Right lobe of liver (tissue), 6 donors: Measurements from ENCODE around the gene CDK14. TPM values are rescaled to one million over a fixed set of nuclear protein-coding genes. Genes with fewer than 3 reads are reported as not detected.

ENCODE experiments used
- ATAC-seq, 4 donors: fragments of 200-7000 bp; cut with Tn5 transposase; one replicate each; pipeline ENCODE4 v1.9.1; 2020; ENCODE audit warnings: mild to moderate bottlenecking in 4 of 4, moderate library complexity in 4 of 4
- DNase-seq, 3 donors: peaks; one replicate each; pipeline ENCODE4 v3.0.0-alpha.2; 2020
- H3K27ac ChIP-seq, 3 donors: fragments of 200-600 bp; one replicate each; pipeline ENCODE4 v1.8.0; 2022
- H3K27me3 ChIP-seq, 2 donors: fragments of 200-600 bp; one replicate each; pipeline ENCODE4 v1.8.0; 2022
- H3K36me3 ChIP-seq, 4 donors: fragments of 200-600 bp; sonication (generic) in 1 of 4; one replicate each; pipeline versions ENCODE4 v1.5.1 to v1.8.0; 2017 to 2022; ENCODE audit warnings: control low read depth in 1 of 4
- H3K4me1 ChIP-seq, 4 donors: fragments of 200-600 bp; sonication (generic) in 1 of 4; one replicate each; pipeline versions ENCODE4 v1.5.1 to v1.8.0; 2017 to 2022; ENCODE audit warnings: control low read depth in 1 of 4
- H3K4me3 ChIP-seq, 3 donors: fragments of 200-600 bp; one replicate each; pipeline ENCODE4 v1.8.0; 2022
- H3K9me3 ChIP-seq, 4 donors: fragments of 200-600 bp; sonication (generic) in 1 of 4; one replicate each; pipeline versions ENCODE4 v1.5.1 to v1.8.0; 2017 to 2022; ENCODE audit warnings: control low read depth in 1 of 4
- CTCF ChIP-seq, 4 donors: fragments of 200-600 bp in 3 of 4; fragments of 450-650 bp in 1 of 4; IDR thresholded peaks; one replicate each; pipeline versions ENCODE4 v1.5.1 to v1.8.0; 2016 to 2022; ENCODE audit warnings: antibody characterized with exemption in 4 of 4, mild to moderate bottlenecking in 2 of 4
- POLR2A ChIP-seq: fragments of 450-650 bp; IDR thresholded peaks from one replicate; pipeline ENCODE4 v1.6.1; 2017; ENCODE audit warnings: antibody characterized with exemption, mild to moderate bottlenecking
- WGBS: methylation state at CpG from one replicate; pipeline ENCODE4 v1.1.6; 2018; ENCODE audit warnings: low coverage, low lambda C conversion rate; ENCODE audit not compliant: insufficient coverage; ENCODE audit errors: missing lambda C conversion rate; 5-methylcytosine and 5-hydroxymethylcytosine counted together
- intact Hi-C, 2 donors: fragments of 100-400 bp; cut with DNase I; formaldehyde crosslinking; loops; one replicate each; pipeline versions ENCODE4 v1.11.2 to v1.14.1; 2022
- total RNA-seq, 6 experiments: library from RNA; depleted of rRNA in 2 of 6; stranded (reverse); fragments of >200 nt in 2 of 6; fragmentation: NEBNext Ultra II Directional in 3 of 6; extraction: Animal tissue kit (Norgen Biotek cat#: 25700) in 3 of 6; gene quantifications; one replicate each; pipeline versions ENCODE4 v1.1.0 to v1.2.4, GENCODE V29; 2016 to 2023
- donor health status: DM: no; HTN: yes; CAD: no.
- donor health status: DM: no; HTN: no; CAD: no.
- donor health status: DM: no; HTN: no; CAD: no.
- donor health status: DM: no; HTN: yes; CAD: no.
- donor health status: DM: no; HTN: yes; CAD: no.

The CDK14 gene
- total RNA-seq, 6 experiments from 2014 or later: 12.6 to 28.7 (median 17.9) TPM

- ATAC-seq: no peak
- no peak for DNase-seq
- peak overlapping the region; percentile 74 to 81 (median 78) for H3K4me3 ChIP-seq
These were observed 1.6 kb downstream of the CDK14 start for GRCh38 chr7:90597563-90598253.

DNA sequence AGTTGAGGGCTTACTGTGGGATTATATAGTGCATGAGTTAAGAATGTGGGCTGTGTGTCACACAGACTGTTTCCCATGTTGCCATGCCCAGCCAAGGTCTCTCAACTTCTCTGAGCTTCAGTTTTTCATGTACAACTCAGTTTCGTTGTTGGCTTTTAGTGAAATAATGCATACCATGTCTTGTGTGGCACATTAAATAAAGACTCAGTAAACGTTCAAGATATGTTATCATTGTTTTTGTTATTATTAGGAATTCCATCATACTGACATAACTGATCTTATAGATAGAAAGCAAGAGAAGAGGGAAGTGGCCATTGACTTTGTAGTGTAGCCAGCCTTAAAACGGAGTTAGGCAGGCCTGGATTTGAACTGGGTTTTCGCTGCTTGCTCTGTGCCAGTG is 2.9 kb downstream of the CDK14 start:
- peaks cover 0 to 6% (median 2%) of the 10 kb centered on the region in 4 donors for H3K4me1 ChIP-seq
- H3K27me3 ChIP-seq: no peaks in the 10 kb centered on the region
- no peak for DNase-seq
- no peaks in the 10 kb centered on the region for H3K9me3 ChIP-seq
- no peak overlapping the region for H3K27ac ChIP-seq
- 59% methylated on average over 4 of the region's 4 CpGs for WGBS
- intact Hi-C loops: no loop called here
- no peak for ATAC-seq
- TF ChIP-seq CTCF (IDR thresholded peaks at IDR 0.05) (no peak), POLR2A (no peak)
- H3K36me3 ChIP-seq: no peaks in the 10 kb centered on the region
- H3K4me3 ChIP-seq: no peak overlapping the region

More at GRCh38 chr7:90597563-90598253, 1.6 kb downstream of the CDK14 start:
- H3K36me3 ChIP-seq: no peaks in the 10 kb centered on the region
- peaks cover 0 to 7% (median 3%) of the 10 kb centered on the region in 4 donors for H3K4me1 ChIP-seq
- H3K27ac ChIP-seq: peak overlapping the region; percentile 87 to 91 (median 89)
- no peaks in the 10 kb centered on the region for H3K27me3 ChIP-seq
- H3K9me3 ChIP-seq: no peaks in the 10 kb centered on the region
- intact Hi-C loops: no loop called here
- no peak for TF ChIP-seq POLR2A
- TF ChIP-seq CTCF (IDR thresholded peaks at IDR 0.05): no peak
- 16% methylated on average over 10 of the region's 10 CpGs for WGBS

GRCh38 chr7:90599892-90600555 is 3.9 kb downstream of the CDK14 start:
- Histone ChIP-seq H3K9me3 (no peaks in the 10 kb centered on the region), H3K4me3 (no peak overlapping the region), H3K36me3 (no peaks in the 10 kb centered on the region), H3K27ac (peak overlapping the region in 2 of 3 donors; percentile 3 to 13), H3K4me1 (peaks cover 0 to 6% (median 2%) of the 10 kb centered on the region in 4 donors), H3K27me3 (no peaks in the 10 kb centered on the region)
- no peak for DNase-seq
- 36% methylated on average over 4 of the region's 4 CpGs for WGBS
- TF ChIP-seq POLR2A (no peak), CTCF (IDR thresholded peaks at IDR 0.05) (no peak)
- intact Hi-C loops: no loop called here
- no peak for ATAC-seq

DNA sequence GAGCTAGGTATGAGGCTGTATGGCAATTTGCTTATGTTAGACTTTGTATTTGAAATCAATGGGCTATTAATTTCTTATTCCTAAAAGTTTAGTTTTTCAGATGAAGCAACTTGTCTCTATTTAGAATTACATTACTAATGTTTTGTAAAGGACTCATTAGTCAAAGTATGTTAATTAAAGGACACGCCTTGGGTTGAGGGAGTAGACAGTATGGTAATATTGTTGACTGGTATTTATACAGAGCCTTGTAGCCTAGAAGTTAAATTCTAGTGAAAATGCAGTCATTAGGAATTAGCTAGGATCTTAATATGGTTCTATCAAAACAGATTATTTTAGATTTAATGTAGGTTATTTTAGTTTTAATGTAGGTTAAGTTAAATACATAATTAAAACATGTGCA is 6.2 kb downstream of the CDK14 start:
- no peak overlapping the region for H3K27ac ChIP-seq

More for the DNA sequence above, 6.2 kb downstream of the CDK14 start:
- Histone ChIP-seq H3K4me3 (no peak overlapping the region), H3K9me3 (no peaks in the 10 kb centered on the region), H3K36me3 (no peaks in the 10 kb centered on the region), H3K27me3 (no peaks in the 10 kb centered on the region), H3K4me1 (peaks cover 0 to 6% (median 2%) of the 10 kb centered on the region in 4 donors)
- no peak for TF ChIP-seq POLR2A
- TF ChIP-seq CTCF (IDR thresholded peaks at IDR 0.05): no peak
- 80% methylated on average over 1 of the region's 1 CpG for WGBS
- DNase-seq (no peak), ATAC-seq (no peak)
- intact Hi-C loops: no loop called here
